ENCODE results near the gene RNASE12. TPM values are rescaled to one million over a fixed set of nuclear protein-coding genes. Genes with fewer than 3 reads are reported as not detected.

The RNASE12 gene
- total RNA-seq, 2 donors from 2014 or later = not detected

GRCh38 chr14:20551606-20552005 is 39.6 kb downstream of the RNASE12 start:
- Mint-ChIP-seq H3K4me3 (no peak overlapping the region), H3K27me3 (peaks cover 6% of the 10 kb centered on the region), H3K27ac (no peak overlapping the region), H3K4me1 (no peaks in the 10 kb centered on the region), H3K9me3 (no peaks in the 10 kb centered on the region), H3K36me3 (ENCODE audit: low read depth) (no peaks in the 10 kb centered on the region)
- no peak for ATAC-seq (replicated peaks)

GRCh38 chr14:20550926-20551325 is 40.2 kb downstream of the RNASE12 start:
- Mint-ChIP-seq H3K4me1 (no peaks in the 10 kb centered on the region), H3K4me3 (no peak overlapping the region), H3K36me3 (ENCODE audit: low read depth) (no peaks in the 10 kb centered on the region), H3K9me3 (no peaks in the 10 kb centered on the region), H3K27me3 (peaks cover 10% of the 10 kb centered on the region), H3K27ac (no peak overlapping the region)
- no peak for ATAC-seq (replicated peaks)

GRCh38 chr14:20548414-20549158 is 42.6 kb downstream of the RNASE12 start:
- no peaks in the 10 kb centered on the region for H3K9me3 Mint-ChIP-seq
- peaks cover 11% of the 10 kb centered on the region for H3K27me3 Mint-ChIP-seq
- H3K27ac Mint-ChIP-seq = no peak overlapping the region
- H3K4me1 Mint-ChIP-seq = no peaks in the 10 kb centered on the region
- H3K36me3 Mint-ChIP-seq (ENCODE audit: low read depth) = no peaks in the 10 kb centered on the region
- no peak for ATAC-seq (replicated peaks)
- no peak overlapping the region for H3K4me3 Mint-ChIP-seq

GRCh38 chr14:20546877-20547276 is 44.3 kb downstream of the RNASE12 start:
- peaks cover 11% of the 10 kb centered on the region for H3K27me3 Mint-ChIP-seq

More at GRCh38 chr14:20546877-20547276, 44.3 kb downstream of the RNASE12 start:
- H3K27ac Mint-ChIP-seq = no peak overlapping the region
- no peak for ATAC-seq (replicated peaks)
- H3K4me1 Mint-ChIP-seq = no peaks in the 10 kb centered on the region
- no peaks in the 10 kb centered on the region for H3K36me3 Mint-ChIP-seq (ENCODE audit: low read depth)
- H3K9me3 Mint-ChIP-seq = no peaks in the 10 kb centered on the region
- H3K4me3 Mint-ChIP-seq = no peak overlapping the region

Other genes starting within 250 kb of the RNASE12 start
- 10 to 100 TPM; 35.2 to 65.3 TPM for gene PARP2, start 247.7 kb downstream of the RNASE12 start, total RNA-seq
- gene TEP1, start 177.9 kb downstream of the RNASE12 start, total RNA-seq = 10 to 100 TPM; 36.6 to 86.1 TPM
- under 1 TPM; 0.04 to 0.11 TPM for gene KLHL33, start 155.2 kb downstream of the RNASE12 start, total RNA-seq
- 10 to 100 TPM; 40.5 to 42.3 TPM for gene OSGEP, start 136.6 kb downstream of the RNASE12 start, total RNA-seq
- gene APEX1, start 136.2 kb downstream of the RNASE12 start, total RNA-seq = 100 to 1,000 TPM; 151 to 224 TPM
- gene PIP4P1, start 129.9 kb downstream of the RNASE12 start, total RNA-seq = 10 to 100 TPM; 23.1 to 27.4 TPM
- 100 to 1,000 TPM; 135 to 231 TPM for gene PNP, start 122.0 kb downstream of the RNASE12 start, total RNA-seq
- gene RNASE10, start 85.8 kb downstream of the RNASE12 start, total RNA-seq = under 1 TPM in 1 of 2 donors, not detected in 1; 0.45 TPM
- not detected for gene RNASE9, start 30.3 kb downstream of the RNASE12 start, total RNA-seq
- not detected for gene RNASE11, start 3.4 kb downstream of the RNASE12 start, total RNA-seq
- not detected for gene OR6S1, start 50.3 kb upstream of the RNASE12 start, total RNA-seq
- gene RNASE4, start 93.2 kb upstream of the RNASE12 start, total RNA-seq = 1 to 10 TPM; 1.0 to 6.1 TPM
- gene ANG, start 97.4 kb upstream of the RNASE12 start, total RNA-seq = 10 to 100 TPM in 1 of 2 donors, 1 to 10 TPM in 1; 3.6 to 11.1 TPM
- not detected for gene EDDM3A, start 154.5 kb upstream of the RNASE12 start, total RNA-seq
- not detected for gene EDDM3B, start 177.0 kb upstream of the RNASE12 start, total RNA-seq
- 1 to 10 TPM; 2.2 to 5.6 TPM for gene RNASE6, start 189.9 kb upstream of the RNASE12 start, total RNA-seq
- gene RNASE1, start 211.5 kb upstream of the RNASE12 start, total RNA-seq = under 1 TPM in 1 of 2 donors, not detected in 1; 0.56 TPM